IMR-90 (cell line): ENCODE results near the gene CKAP2L. TPM values are rescaled to one million over a fixed set of nuclear protein-coding genes. Genes with fewer than 3 reads are reported as not detected.

Source experiments
- ATAC-seq: fragments of 200-7000 bp; cut with Tn5 transposase; 2 replicates; pipeline ENCODE4 v1.9.1; 2020; ENCODE audit warnings: low read depth, mild to moderate bottlenecking, moderate library complexity
- BruUV-seq: library from RNA; stranded (reverse); fragments of 400-500 nt; replicated peaks from 2 replicates; lab custom pipeline; 2021; lab: Mats Ljungman, UMichigan
- CTCF ChIA-PET: fragments of 300-600 bp; formaldehyde crosslinking; extraction: SDS; loops from one replicate; lab custom pipeline; 2021; ENCODE audit warnings: antibody characterized with exemption; lab: Yijun Ruan, JAX
- POLR2A ChIA-PET: fragments of 300-600 bp; sonication (Branson Sonifier 250); formaldehyde crosslinking; loops from one replicate; lab custom pipeline; 2022; ENCODE audit warnings: antibody characterized with exemption; ENCODE audit not compliant: unreplicated experiment; lab: Charles Lee
- DNase-seq: peaks from one replicate; pipeline ENCODE4 v3.0.0; 2013
- H2AFZ ChIP-seq: replicated peaks from 2 replicates; pipeline ENCODE3; 2013; ENCODE audit warnings: low read length, mild to moderate bottlenecking; ENCODE audit not compliant: poor library complexity
- H2AK5ac ChIP-seq: 2 replicates; pipeline ENCODE4 v1.6.1; 2013; ENCODE audit warnings: low read depth, low read length, inconsistent platforms
- H2AK9ac ChIP-seq: replicated peaks from 2 replicates; pipeline ENCODE3; 2013; ENCODE audit warnings: mild to moderate bottlenecking, low read depth, low read length, moderate library complexity; ENCODE audit not compliant: poor library complexity
- H2BK120ac ChIP-seq: 2 replicates; pipeline ENCODE4 v1.6.1; 2013; ENCODE audit warnings: low read depth, low read length, inconsistent platforms
- H2BK15ac ChIP-seq: 3 replicates; pipeline ENCODE4 v1.6.1; 2013; ENCODE audit warnings: low read depth, low read length, inconsistent platforms
- H2BK20ac ChIP-seq: 2 replicates; pipeline ENCODE4 v1.6.1; 2013; ENCODE audit warnings: low read depth, mild to moderate bottlenecking, inconsistent platforms, low read length, moderate library complexity
- H2BK5ac ChIP-seq: 2 replicates; pipeline ENCODE4 v1.6.1; 2013; ENCODE audit warnings: mild to moderate bottlenecking, low read depth, low read length, inconsistent platforms; ENCODE audit not compliant: poor library complexity, severe bottlenecking
- H3K14ac ChIP-seq: replicated peaks from 2 replicates; pipeline ENCODE4 v1.6.1; 2013; ENCODE audit warnings: low read depth, low read length, inconsistent platforms
- H3K18ac ChIP-seq: 2 replicates; pipeline ENCODE4 v1.6.1; 2013; ENCODE audit warnings: low read depth, low read length, control low read depth
- H3K23ac ChIP-seq: 2 replicates; pipeline ENCODE4 v1.6.1; 2013; ENCODE audit warnings: low read depth, low read length, inconsistent platforms
- H3K27ac ChIP-seq: 2 replicates; pipeline ENCODE4 v1.5.1; 2013; ENCODE audit warnings: mild to moderate bottlenecking, control low read depth, low read length; ENCODE audit not compliant: insufficient read depth
- H3K27me3 ChIP-seq: 2 replicates; pipeline ENCODE4 v1.6.1; 2013; ENCODE audit warnings: low read length; ENCODE audit not compliant: control insufficient read depth, insufficient read depth
- H3K36me3 ChIP-seq: 2 replicates; pipeline ENCODE4 v1.6.1; 2013; ENCODE audit warnings: low read length, mixed read lengths; ENCODE audit not compliant: control insufficient read depth, insufficient read depth
- H3K4ac ChIP-seq: 2 replicates; pipeline ENCODE4 v1.6.1; 2013; ENCODE audit warnings: low read depth, low read length, inconsistent platforms
- H3K4me1 ChIP-seq: 2 replicates; pipeline ENCODE4 v1.6.1; 2013; ENCODE audit warnings: low read length, mixed read lengths; ENCODE audit not compliant: control insufficient read depth, insufficient read depth
- H3K4me2 ChIP-seq: 2 replicates; pipeline ENCODE4 v1.6.1; 2013; ENCODE audit warnings: low read depth, mild to moderate bottlenecking, control low read depth, low read length, moderate library complexity
- H3K4me3 ChIP-seq: 2 replicates; pipeline ENCODE4 v1.5.1; 2013; ENCODE audit warnings: low read depth, mild to moderate bottlenecking, control low read depth, low read length, moderate library complexity; ENCODE audit not compliant: insufficient read depth
- H3K56ac ChIP-seq: 2 replicates; pipeline ENCODE4 v1.6.1; 2013; ENCODE audit warnings: low read length, inconsistent platforms; ENCODE audit not compliant: insufficient read depth; ENCODE audit errors: extremely low read depth
- H3K79me1 ChIP-seq, 2 experiments: 2 replicates each; pipeline ENCODE4 v1.6.1; 2013; ENCODE audit warnings: low read length in 2 of 2, inconsistent platforms in 1 of 2, low read depth in 1 of 2
- H3K9ac ChIP-seq: 2 replicates; pipeline ENCODE4 v1.6.1; 2013; ENCODE audit warnings: low read depth, low read length, control low read depth
- H3K9me1 ChIP-seq: 2 replicates; pipeline ENCODE4 v1.6.1; 2013; ENCODE audit warnings: low read length, inconsistent platforms; ENCODE audit not compliant: insufficient read depth
- H3K9me3 ChIP-seq: 2 replicates; pipeline ENCODE4 v1.6.1; 2013; ENCODE audit warnings: low read length; ENCODE audit not compliant: control insufficient read depth, insufficient read depth
- H4K20me1 ChIP-seq: 2 replicates; pipeline ENCODE4 v1.6.1; 2013; ENCODE audit warnings: low read length, inconsistent platforms; ENCODE audit not compliant: insufficient read depth
- H4K5ac ChIP-seq: 2 replicates; pipeline ENCODE4 v1.6.1; 2013; ENCODE audit warnings: mild to moderate bottlenecking, low read depth, low read length, control low read depth
- H4K8ac ChIP-seq, 2 experiments: 2 replicates each; pipeline ENCODE4 v1.6.1; 2013; ENCODE audit warnings: low read depth in 2 of 2, low read length in 2 of 2, control low read depth in 1 of 2, inconsistent platforms in 1 of 2
- H4K91ac ChIP-seq: 2 replicates; pipeline ENCODE4 v1.6.1; 2013; ENCODE audit warnings: low read depth, low read length, inconsistent platforms; ENCODE audit not compliant: insufficient read depth
- MXI1 ChIP-seq: IDR thresholded peaks from 2 replicates; pipeline ENCODE4 v1.6.1; 2012; ENCODE audit warnings: low read depth, mild to moderate bottlenecking, low read length, moderate library complexity, borderline replicate concordance
- WGBS, 2 experiments: methylation state at CpG; one replicate each; pipeline versions ENCODE4 v1.1.5 to v1.1.7; 2013; ENCODE audit warnings: missing lambda C conversion rate in 2 of 2; ENCODE audit not compliant: insufficient read length in 1 of 2; ENCODE audit errors: extremely low coverage in 2 of 2; 5-methylcytosine and 5-hydroxymethylcytosine counted together
- dilution Hi-C: fragments of 300-500 bp; cut with HindIII; formaldehyde crosslinking; loops from one replicate; pipeline ENCODE4 v1.14.3; 2018; ENCODE audit warnings: low sequenced_read_pairs; ENCODE audit not compliant: unreplicated experiment
- in situ Hi-C: fragments of 300-500 bp; cut with MboI; formaldehyde crosslinking; loops from 3 replicates; pipeline ENCODE4 v1.14.3; 2019; ENCODE audit warnings: low sequenced_read_pairs, inconsistent platforms, mixed read lengths
- intact Hi-C: fragments of 100-400 bp; cut with micrococcal nuclease; formaldehyde crosslinking; loops from 2 replicates; pipeline ENCODE4 v1.10.0; 2022
- polyA plus RNA-seq, 3 experiments: library from polyadenylated mRNA; depleted of rRNA; stranded (reverse); fragments of >200 nt; gene quantifications; 2 replicates each; pipeline ENCODE4 v1.2.3, GENCODE V29; 2012; ENCODE audit warnings: low replicate concordance in 1 of 3
- total RNA-seq: library from RNA; depleted of rRNA; stranded (reverse); fragments of >200 nt; gene quantifications from 2 replicates; pipeline ENCODE4 v1.2.3, GENCODE V29; 2012

The CKAP2L gene
- total and polyA plus RNA-seq, 2 of the 4 experiments (the other 2 are of a cell fraction), result 6.4 to 9.9 TPM

DNA sequence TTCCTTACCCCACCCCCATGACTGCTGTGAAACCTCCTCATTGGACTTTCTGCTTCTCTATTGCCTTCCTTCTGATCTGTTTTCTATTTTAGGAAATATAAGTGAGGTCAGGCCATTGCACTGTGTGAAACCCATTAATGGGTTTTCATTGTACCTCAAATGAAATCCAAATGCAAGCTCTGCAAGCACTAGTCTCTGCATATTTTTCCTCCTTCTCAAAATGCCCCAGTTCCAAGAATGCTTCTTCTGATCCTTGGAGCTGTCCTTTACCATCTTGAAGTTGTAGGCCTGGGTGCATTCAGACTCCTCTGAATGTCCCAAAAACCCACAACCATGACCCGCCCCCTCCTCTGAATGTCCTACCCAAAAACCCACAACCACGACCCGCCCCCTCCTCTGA is 11.7 kb upstream of the CKAP2L start:
- H3K9ac ChIP-seq, result no peak overlapping the region
- dilution Hi-C loops, result no loop called here
- H2BK15ac ChIP-seq, result no peak overlapping the region
- H3K27ac ChIP-seq, result no peak overlapping the region
- H2AFZ ChIP-seq, result no peak overlapping the region
- intact Hi-C loops, result no loop called here
- CTCF ChIA-PET, result no interaction called here
- H2BK5ac ChIP-seq, result no peak overlapping the region
- no peak overlapping the region for H2AK5ac ChIP-seq
- H3K14ac ChIP-seq, result no peak overlapping the region
- no peak for DNase-seq
- no peak overlapping the region for H4K5ac ChIP-seq
- no peaks in the 10 kb centered on the region for H3K9me3 ChIP-seq
- H3K18ac ChIP-seq, result no peak overlapping the region
- POLR2A ChIA-PET, result no interaction called here
- H2BK120ac ChIP-seq, result no peak overlapping the region
- no peak overlapping the region for H2AK9ac ChIP-seq
- in situ Hi-C loops, result no loop called here
- H3K56ac ChIP-seq, result no peak overlapping the region
- no peak overlapping the region for H3K4ac ChIP-seq
- no CpG with 5 or more reads among the region's 3 CpGs for WGBS, 2 experiments
- no peak for ATAC-seq
- no peak overlapping the region for H4K8ac ChIP-seq
- no peaks in the 10 kb centered on the region for H3K4me1 ChIP-seq
- H2BK20ac ChIP-seq, result no peak overlapping the region
- H3K4me2 ChIP-seq, result no peak overlapping the region
- no peaks in the 10 kb centered on the region for H3K79me1 ChIP-seq
- no peak overlapping the region for H4K91ac ChIP-seq
- no TSS peak for BruUV-seq
- H3K23ac ChIP-seq, result no peak overlapping the region
- no peak overlapping the region for H3K4me3 ChIP-seq
- H4K20me1 ChIP-seq, result no peaks in the 10 kb centered on the region
- TF ChIP-seq MXI1, result no peak
- no peaks in the 10 kb centered on the region for H3K27me3 ChIP-seq
- no peaks in the 10 kb centered on the region for H3K36me3 ChIP-seq
- no peaks in the 10 kb centered on the region for H3K9me1 ChIP-seq
